Measurements from ENCODE around the gene RCVRN. TPM values are rescaled to one million over a fixed set of nuclear protein-coding genes. Genes with fewer than 3 reads are reported as not detected.
A peak's percentile ranks its signal among the peaks of the same experiment; 100 is the strongest.

The RCVRN gene
- total RNA-seq, 3 donors from 2014 or later: 0.16 to 0.27 TPM; not detected in 1

GRCh38 chr17:9894231-9894630, 10.8 kb downstream of the RCVRN start:
- Histone ChIP-seq H3K9me3 (no peaks in the 10 kb centered on the region), H3K4me1 (ENCODE audit: low read depth) (no peaks in the 10 kb centered on the region), H3K4me3 (no peak overlapping the region), H3K36me3 (ENCODE audit: low read depth) (no peaks in the 10 kb centered on the region)
- DNase-seq (no peak), ATAC-seq (no peak)
- TF ChIP-seq, protein P1, sequence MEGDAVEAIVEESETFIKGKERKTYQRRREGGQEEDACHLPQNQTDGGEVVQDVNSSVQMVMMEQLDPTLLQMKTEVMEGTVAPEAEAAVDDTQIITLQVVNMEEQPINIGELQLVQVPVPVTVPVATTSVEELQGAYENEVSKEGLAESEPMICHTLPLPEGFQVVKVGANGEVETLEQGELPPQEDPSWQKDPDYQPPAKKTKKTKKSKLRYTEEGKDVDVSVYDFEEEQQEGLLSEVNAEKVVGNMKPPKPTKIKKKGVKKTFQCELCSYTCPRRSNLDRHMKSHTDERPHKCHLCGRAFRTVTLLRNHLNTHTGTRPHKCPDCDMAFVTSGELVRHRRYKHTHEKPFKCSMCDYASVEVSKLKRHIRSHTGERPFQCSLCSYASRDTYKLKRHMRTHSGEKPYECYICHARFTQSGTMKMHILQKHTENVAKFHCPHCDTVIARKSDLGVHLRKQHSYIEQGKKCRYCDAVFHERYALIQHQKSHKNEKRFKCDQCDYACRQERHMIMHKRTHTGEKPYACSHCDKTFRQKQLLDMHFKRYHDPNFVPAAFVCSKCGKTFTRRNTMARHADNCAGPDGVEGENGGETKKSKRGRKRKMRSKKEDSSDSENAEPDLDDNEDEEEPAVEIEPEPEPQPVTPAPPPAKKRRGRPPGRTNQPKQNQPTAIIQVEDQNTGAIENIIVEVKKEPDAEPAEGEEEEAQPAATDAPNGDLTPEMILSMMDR (IDR thresholded peaks at IDR 0.05): no peak
- intact Hi-C loops (cut with DNase I, micrococcal nuclease): no loop called here

DNA sequence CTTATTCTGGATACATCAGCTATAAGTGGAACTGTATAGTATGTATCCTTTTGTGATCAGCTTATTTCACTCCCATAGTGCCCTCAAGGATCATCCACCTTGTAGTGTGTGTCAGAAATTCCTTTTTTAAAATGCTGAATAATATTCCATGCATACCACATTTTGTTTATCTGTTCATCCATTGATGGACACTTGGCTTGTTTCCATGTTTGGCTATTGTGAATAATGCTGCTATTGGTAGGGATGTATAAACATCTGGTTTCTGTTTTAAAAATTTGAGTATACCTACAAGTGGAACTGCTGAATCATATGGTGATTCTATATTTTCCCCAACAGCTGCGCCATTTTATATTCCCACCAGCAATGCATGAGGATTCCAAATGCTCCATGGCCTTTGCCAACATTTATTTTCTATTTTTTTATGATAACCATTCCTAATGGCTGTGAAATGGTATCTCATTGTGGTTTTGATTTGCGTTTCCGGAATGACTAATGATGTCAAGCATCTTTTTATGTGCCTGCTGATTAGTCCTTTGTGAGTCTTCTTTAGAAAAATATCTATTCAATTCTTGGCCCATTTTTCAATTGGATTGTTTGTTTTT, 11.6 kb downstream of the RCVRN start:
- H3K36me3 ChIP-seq (ENCODE audit: low read depth): no peaks in the 10 kb centered on the region

DNA sequence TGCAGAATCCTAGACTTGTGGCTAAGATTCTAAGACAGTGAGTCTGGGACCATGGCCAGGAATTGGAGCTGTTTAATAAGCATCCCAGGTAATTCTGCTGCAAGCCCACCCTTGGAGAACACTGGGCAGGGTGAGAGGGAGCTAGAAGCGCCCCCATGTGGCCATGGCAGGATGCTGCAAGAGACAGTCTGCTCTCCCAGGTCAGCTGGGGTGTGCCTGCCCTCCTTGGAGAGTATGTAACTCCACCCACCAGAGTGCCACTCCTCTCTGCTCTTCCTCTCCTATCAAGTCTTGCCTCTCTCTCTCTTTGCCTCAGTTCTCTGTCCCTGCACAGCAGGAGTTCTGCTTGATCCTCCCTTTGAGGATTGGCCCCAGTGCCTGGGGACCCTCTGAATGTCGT, 14.9 kb downstream of the RCVRN start:
- H3K36me3 ChIP-seq (ENCODE audit: low read depth): no peaks in the 10 kb centered on the region
- intact Hi-C loops (cut with DNase I, micrococcal nuclease): no loop called here
- peak; percentile 72 for ATAC-seq
- TF ChIP-seq, protein P1 (IDR thresholded peaks at IDR 0.05): no peak
- no peak overlapping the region for H3K4me3 ChIP-seq
- H3K4me1 ChIP-seq (ENCODE audit: low read depth): no peaks in the 10 kb centered on the region
- no peaks in the 10 kb centered on the region for H3K9me3 ChIP-seq
- DNase-seq: no peak

More for the DNA sequence above, 11.6 kb downstream of the RCVRN start:
- Histone ChIP-seq H3K4me1 (ENCODE audit: low read depth) (no peaks in the 10 kb centered on the region), H3K9me3 (no peaks in the 10 kb centered on the region), H3K4me3 (no peak overlapping the region)
- TF ChIP-seq, protein P1 (IDR thresholded peaks at IDR 0.05): no peak
- ATAC-seq (no peak), DNase-seq (no peak)
- intact Hi-C loops (cut with DNase I, micrococcal nuclease): no loop called here

DNA sequence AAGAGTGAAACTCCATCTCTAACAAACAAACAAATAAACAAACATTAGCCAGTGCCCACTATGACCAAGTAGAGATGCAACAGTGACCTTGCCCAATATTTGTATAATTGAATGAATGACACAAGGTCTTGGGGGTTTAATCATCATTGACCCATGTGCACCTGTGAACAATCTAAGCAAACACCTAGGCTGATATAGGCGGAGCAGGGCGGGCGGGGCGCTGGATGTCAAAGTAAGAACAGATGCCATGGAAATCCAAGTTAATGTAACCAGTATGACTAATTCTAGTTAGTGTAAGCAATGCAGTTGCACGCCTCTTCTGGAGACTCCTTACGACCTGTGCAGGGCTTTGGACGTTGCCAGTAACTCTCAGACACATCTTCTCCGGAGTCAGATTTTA, 17.6 kb downstream of the RCVRN start:
- TF ChIP-seq, protein P1 (IDR thresholded peaks at IDR 0.05): no peak
- H3K4me1 ChIP-seq (ENCODE audit: low read depth): no peaks in the 10 kb centered on the region
- peaks cover 16% of the 10 kb centered on the region for H3K9me3 ChIP-seq
- H3K4me3 ChIP-seq: no peak overlapping the region
- H3K36me3 ChIP-seq (ENCODE audit: low read depth): no peaks in the 10 kb centered on the region
- ATAC-seq (no peak), DNase-seq (no peak)
- intact Hi-C loops (cut with DNase I, micrococcal nuclease): no loop called here

DNA sequence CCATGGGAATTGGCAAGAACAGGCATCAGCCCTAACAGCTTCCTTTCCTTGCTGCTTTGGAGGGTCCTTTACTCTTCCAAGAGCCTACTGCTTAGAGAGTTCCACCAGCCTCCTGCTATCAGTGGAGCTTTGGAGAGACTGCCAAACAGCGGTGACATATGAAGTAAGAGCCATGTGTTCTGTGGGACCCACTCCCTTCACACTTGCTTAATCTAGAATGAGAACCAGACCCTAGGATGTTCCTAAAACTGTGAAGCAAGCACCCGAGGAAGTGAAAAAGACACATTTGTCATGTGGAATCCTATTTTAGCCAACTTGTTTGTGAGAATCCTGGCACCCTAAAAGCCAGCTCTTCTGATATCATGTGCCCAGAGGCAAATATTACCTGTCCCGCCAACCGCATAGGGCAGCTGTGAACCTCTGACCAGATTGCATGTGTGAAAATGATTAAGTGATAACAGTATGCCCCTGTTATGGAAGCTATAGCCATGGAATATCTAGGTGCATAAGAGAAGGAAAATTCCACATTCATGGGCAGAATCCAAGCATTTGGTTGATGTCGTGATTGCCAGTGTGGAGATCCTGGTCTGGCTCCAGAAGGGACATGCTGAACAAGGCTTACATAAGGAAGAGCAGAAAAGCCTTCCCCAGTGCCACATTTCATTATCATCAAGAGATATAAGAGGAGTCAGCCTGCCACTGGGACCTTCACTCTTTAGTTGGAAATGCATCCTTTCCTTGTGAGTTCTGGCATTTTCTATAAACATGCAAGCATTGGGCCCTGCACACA, 18.7 kb downstream of the RCVRN start:
- Histone ChIP-seq H3K9me3 (peaks cover 16% of the 10 kb centered on the region), H3K4me3 (no peak overlapping the region), H3K4me1 (ENCODE audit: low read depth) (no peaks in the 10 kb centered on the region), H3K36me3 (ENCODE audit: low read depth) (no peaks in the 10 kb centered on the region)
- TF ChIP-seq, protein P1 (IDR thresholded peaks at IDR 0.05): no peak
- DNase-seq (no peak), ATAC-seq (no peak)
- intact Hi-C loops (cut with DNase I, micrococcal nuclease): no loop called here
